Measurements from ENCODE around the gene KIT.

DNA sequence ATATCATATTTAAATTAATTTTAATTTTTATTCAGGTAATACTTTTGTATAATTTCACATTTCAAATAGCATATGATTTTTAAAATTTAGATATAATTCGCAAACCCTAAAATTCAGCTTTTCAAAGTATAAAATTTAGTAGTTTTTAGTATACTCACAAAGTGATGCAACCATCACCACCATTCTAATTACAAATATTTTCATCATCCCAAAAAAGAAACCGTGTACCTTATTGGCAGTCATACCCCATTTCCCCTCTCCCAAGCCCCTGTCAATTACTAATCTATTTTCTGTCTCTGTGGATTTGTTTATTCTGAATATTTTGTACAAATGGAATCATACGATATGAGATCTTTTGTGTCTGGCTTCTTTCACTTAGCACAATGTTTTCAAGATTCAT, 37.0 kb upstream of the KIT start:
- TF ChIP-seq EZH2 (IDR thresholded peaks at IDR 0.05), result no peak
- no peak for TF ChIP-seq POLR2AphosphoS5 (IDR thresholded peaks at IDR 0.05; ENCODE audit: borderline replicate concordance, low read depth, low read length)
